ENCODE data around the gene CD207.

Gene CD207

DNA sequence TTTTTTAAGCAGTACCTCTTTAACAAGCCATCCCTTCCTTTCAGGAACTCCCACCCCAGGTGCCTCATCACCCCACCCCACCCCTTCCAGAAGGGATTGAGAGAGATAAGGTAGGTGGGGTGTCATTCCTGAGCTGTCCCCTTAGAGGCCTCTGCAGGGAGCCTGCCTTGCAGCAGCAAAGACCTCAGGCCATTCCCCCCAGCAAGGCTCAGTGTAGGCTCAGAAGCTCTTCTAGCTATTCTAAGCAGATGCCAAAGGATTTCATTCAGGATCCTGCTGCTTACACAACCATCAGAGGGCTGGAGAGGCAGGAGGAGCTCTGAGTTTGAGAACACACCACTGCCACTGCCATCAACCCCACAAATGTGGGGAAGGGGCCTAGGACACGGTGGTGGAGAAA, 39.4 kb downstream of the CD207 start:
- Histone ChIP-seq H3K4me3 (ENCODE audit: control insufficient read depth in 1 of 7, extremely low read depth in 1 of 7, insufficient read depth in 4 of 7, low read depth in 2 of 7, low read length in 6 of 7) (no peak overlapping the region), H3K27me3 (replicated peaks in 2 of 5; ENCODE audit: control insufficient read depth in 4 of 5, insufficient read depth in 5 of 5, low read length in 4 of 5) (peaks cover 8 to 42% (median 32%) of the 10 kb centered on the region in 5 experiments), H3K27ac (ENCODE audit: insufficient read depth in 1 of 2, low read depth in 1 of 2, low read length in 2 of 2, poor library complexity in 1 of 2, severe bottlenecking in 2 of 2) (no peak overlapping the region), H3K4me1 (ENCODE audit: control extremely low read depth in 1 of 4, control insufficient read depth in 4 of 4, insufficient read depth in 4 of 4, low read length in 3 of 4) (no peaks in the 10 kb centered on the region), H3K9me3 (ENCODE audit: control extremely low read depth in 1 of 5, control insufficient read depth in 4 of 5, insufficient read depth in 2 of 5, low read depth in 1 of 5, low read length in 4 of 5) (peaks cover 0 to 6% (median 0%) of the 10 kb centered on the region in 5 experiments), H3K36me3 (ENCODE audit: control insufficient read depth in 4 of 4, insufficient read depth in 4 of 4, low read length in 3 of 4) (no peaks in the 10 kb centered on the region)
- no peak for DNase-seq
- ChIA-PET CTCF (interaction anchor here (0.8 to 1.6 kb wide), 3 partner anchors 9 to 124 kb away, joined by 3 to 5 read pairs (median 3); no protein-coding TSS in a partner anchor), POLR2A (no interaction called here)
- WGBS (ENCODE audit: insufficient coverage), result no CpG with 5 or more reads among the region's 1 CpG

- no peak for DNase-seq
- no peak overlapping the region for H3K27ac ChIP-seq (ENCODE audit: insufficient read depth in 1 of 2, low read depth in 1 of 2, low read length in 2 of 2, poor library complexity in 1 of 2, severe bottlenecking in 2 of 2)
- ChIA-PET POLR2A (no interaction called here), CTCF (interaction anchor here (0.6 to 1.6 kb wide), 4 partner anchors 10 to 202 kb away, joined by 3 read pairs; no protein-coding TSS in a partner anchor)
- H3K4me1 ChIP-seq (ENCODE audit: control extremely low read depth in 1 of 4, control insufficient read depth in 4 of 4, insufficient read depth in 4 of 4, low read length in 3 of 4), result peaks cover 0 to 3% (median under 1%) of the 10 kb centered on the region in 4 experiments
- no peaks in the 10 kb centered on the region for H3K36me3 ChIP-seq (ENCODE audit: control insufficient read depth in 4 of 4, insufficient read depth in 4 of 4, low read length in 3 of 4)
- H3K27me3 ChIP-seq (replicated peaks in 2 of 5; ENCODE audit: control insufficient read depth in 4 of 5, insufficient read depth in 5 of 5, low read length in 4 of 5), result peaks cover 15 to 49% (median 35%) of the 10 kb centered on the region in 5 experiments
- peaks cover 0 to 6% (median 0%) of the 10 kb centered on the region in 5 experiments for H3K9me3 ChIP-seq (ENCODE audit: control extremely low read depth in 1 of 5, control insufficient read depth in 4 of 5, insufficient read depth in 2 of 5, low read depth in 1 of 5, low read length in 4 of 5)
- 95% methylated on average over 3 of the region's 4 CpGs for WGBS (ENCODE audit: insufficient coverage)
- no peak overlapping the region for H3K4me3 ChIP-seq (ENCODE audit: control insufficient read depth in 1 of 7, extremely low read depth in 1 of 7, insufficient read depth in 4 of 7, low read depth in 2 of 7, low read length in 6 of 7)
Observed at GRCh38 chr2:70795164-70795995, 40.2 kb downstream of the CD207 start.

DNA sequence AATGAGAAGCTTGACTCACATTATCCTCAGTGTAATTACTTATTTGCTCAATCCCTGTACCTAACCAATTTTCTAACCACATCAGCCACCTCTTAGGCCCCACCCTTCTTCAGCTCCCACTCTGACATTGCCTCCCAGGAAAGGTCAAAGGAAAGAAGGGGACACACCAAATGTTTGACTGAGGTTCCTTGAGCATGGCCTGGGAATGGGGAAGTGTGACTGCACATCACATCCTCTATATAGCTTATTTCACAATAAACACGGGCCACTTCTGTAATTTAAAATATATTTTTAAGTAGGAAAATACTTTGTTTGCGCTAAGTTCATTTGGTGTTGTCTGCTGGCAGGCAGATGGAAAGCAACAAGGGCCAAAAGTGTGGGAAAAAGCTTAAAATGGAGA, 42.2 kb downstream of the CD207 start:
- Histone ChIP-seq H3K36me3 (ENCODE audit: control insufficient read depth in 4 of 4, insufficient read depth in 4 of 4, low read length in 3 of 4) (no peaks in the 10 kb centered on the region), H3K4me3 (ENCODE audit: control insufficient read depth in 1 of 7, extremely low read depth in 1 of 7, insufficient read depth in 4 of 7, low read depth in 2 of 7, low read length in 6 of 7) (no peak overlapping the region), H3K9me3 (ENCODE audit: control extremely low read depth in 1 of 5, control insufficient read depth in 4 of 5, insufficient read depth in 2 of 5, low read depth in 1 of 5, low read length in 4 of 5) (no peaks in the 10 kb centered on the region), H3K27ac (ENCODE audit: insufficient read depth in 1 of 2, low read depth in 1 of 2, low read length in 2 of 2, poor library complexity in 1 of 2, severe bottlenecking in 2 of 2) (no peak overlapping the region), H3K4me1 (ENCODE audit: control extremely low read depth in 1 of 4, control insufficient read depth in 4 of 4, insufficient read depth in 4 of 4, low read length in 3 of 4) (peaks cover 0 to 15% (median 6%) of the 10 kb centered on the region in 4 experiments), H3K27me3 (replicated peaks in 2 of 5; ENCODE audit: control insufficient read depth in 4 of 5, insufficient read depth in 5 of 5, low read length in 4 of 5) (peaks cover 21 to 64% (median 40%) of the 10 kb centered on the region in 5 experiments)
- DNase-seq, result peak in 2 of 3 donors; percentile 32 to 43
- POLR2A ChIA-PET, result no interaction called here
- 100% methylated on average over 1 of the region's 2 CpGs for WGBS (ENCODE audit: insufficient coverage)
- CTCF ChIA-PET, result interaction anchor here (0.7 to 1.4 kb wide), 3 partner anchors 70 to 129 kb away, joined by 3 read pairs; no protein-coding TSS in a partner anchor

DNA sequence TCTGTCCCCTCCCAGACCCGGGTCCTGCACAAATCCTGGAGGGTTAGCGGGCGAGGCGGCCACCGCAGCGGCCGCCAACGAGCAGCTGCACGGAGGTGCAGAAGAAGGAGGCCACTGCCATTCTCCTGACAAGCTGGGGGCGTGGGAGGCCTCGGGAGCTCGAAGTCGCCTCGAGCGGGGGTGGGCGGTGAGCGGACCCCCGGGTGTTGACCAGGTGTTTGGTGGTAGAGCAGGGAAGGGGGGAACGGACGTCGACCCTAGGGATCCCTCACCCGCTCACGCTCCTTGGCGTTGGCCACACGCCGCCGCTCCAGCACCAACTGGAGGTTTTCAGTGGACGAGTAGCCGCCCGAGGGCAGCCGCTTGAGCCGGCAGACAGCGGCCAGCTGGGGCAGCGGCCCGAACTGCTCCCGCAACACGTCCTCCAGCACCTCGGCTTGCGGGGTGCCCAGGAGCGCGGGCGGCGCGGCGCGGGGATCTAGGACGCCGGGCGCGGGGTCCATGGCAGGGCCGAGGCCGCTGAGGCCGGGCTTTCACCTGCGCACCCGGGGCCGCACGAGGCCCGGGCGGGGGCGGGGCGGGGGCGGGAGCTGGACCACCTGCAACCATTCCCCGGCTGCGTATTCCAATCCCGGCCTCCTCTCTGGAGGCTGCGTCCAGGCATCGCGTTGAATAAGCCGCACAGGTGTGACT, 45.3 kb downstream of the CD207 start, which contains the start of gene FIGLA:
Gene FIGLA, minus strand, starts transcription at position 508 of the 693 bp plus-strand sequence. Its CDS starts 5 bp downstream, at position 503.
- POLR2A ChIA-PET, result no interaction called here
- H3K36me3 ChIP-seq (ENCODE audit: control insufficient read depth in 4 of 4, insufficient read depth in 4 of 4, low read length in 3 of 4), result no peaks in the 10 kb centered on the region
- DNase-seq, result no peak
- peaks cover 0 to 15% (median 6%) of the 10 kb centered on the region in 4 experiments for H3K4me1 ChIP-seq (ENCODE audit: control extremely low read depth in 1 of 4, control insufficient read depth in 4 of 4, insufficient read depth in 4 of 4, low read length in 3 of 4)
- H3K27me3 ChIP-seq (replicated peaks in 2 of 5; ENCODE audit: control insufficient read depth in 4 of 5, insufficient read depth in 5 of 5, low read length in 4 of 5), result peaks cover 31 to 78% (median 41%) of the 10 kb centered on the region in 5 experiments
- H3K9me3 ChIP-seq (ENCODE audit: control extremely low read depth in 1 of 5, control insufficient read depth in 4 of 5, insufficient read depth in 2 of 5, low read depth in 1 of 5, low read length in 4 of 5), result no peaks in the 10 kb centered on the region
- no peak within 1 kb of the TSS for H3K27ac ChIP-seq (ENCODE audit: insufficient read depth in 1 of 2, low read depth in 1 of 2, low read length in 2 of 2, poor library complexity in 1 of 2, severe bottlenecking in 2 of 2)
- CTCF ChIA-PET, result interaction anchor here (0.7 to 4.4 kb wide), 17 partner anchors 9 to 488 kb away, joined by 3 to 32 read pairs (median 4); partner anchors contain the start of gene FAM136A
- H3K4me3 ChIP-seq (ENCODE audit: control insufficient read depth in 1 of 7, extremely low read depth in 1 of 7, insufficient read depth in 4 of 7, low read depth in 2 of 7, low read length in 6 of 7), result peak within 1 kb of the TSS in 4 of 7 experiments; percentile 11 to 56 (median 46)
- WGBS (ENCODE audit: insufficient coverage), result 2% methylated on average over 44 of the region's 69 CpGs

DNA sequence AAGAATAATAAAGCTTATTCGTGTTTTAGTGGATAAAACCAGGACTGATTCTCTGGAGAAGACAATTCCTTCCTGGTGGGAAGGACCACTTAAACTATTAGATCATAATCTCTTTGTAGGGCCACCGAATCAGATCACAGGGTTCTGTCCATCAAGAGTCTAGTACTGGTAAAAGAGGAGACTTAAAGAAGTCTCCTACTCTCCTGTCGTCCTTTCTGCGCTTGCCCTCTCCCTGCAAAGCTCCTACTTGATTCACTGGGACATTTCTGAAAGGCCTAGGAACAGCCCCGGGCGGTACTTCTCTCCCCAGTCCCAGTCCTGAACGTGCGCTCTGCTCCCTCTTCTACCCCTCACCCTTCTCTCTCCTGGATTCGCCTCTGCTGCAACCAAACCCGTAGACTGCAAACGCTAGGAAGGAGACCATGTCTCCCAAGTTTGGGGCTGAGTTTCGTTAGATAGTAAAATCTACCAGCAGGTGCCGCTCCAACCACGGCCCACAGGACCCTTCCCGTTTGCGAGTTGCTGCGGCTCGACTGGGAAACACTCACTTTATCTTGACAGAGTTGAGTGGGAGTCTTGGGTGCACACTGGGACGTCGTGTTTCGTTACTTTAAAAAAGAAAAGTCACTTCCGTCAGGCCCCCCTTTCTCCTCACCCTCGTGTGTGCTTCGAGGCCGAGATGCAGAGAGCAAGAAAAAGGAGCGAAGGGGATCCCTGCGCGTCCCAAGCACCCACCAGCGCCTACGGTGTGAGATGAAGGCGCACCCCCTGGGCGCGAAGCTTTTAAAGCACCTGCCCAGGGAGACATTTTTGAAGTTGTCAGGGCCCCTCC, 46.1 kb downstream of the CD207 start:
- ChIA-PET POLR2A (no interaction called here), CTCF (interaction anchor here (0.7 to 4.4 kb wide), 28 partner anchors 8 to 487 kb away, joined by 3 to 32 read pairs (median 3); partner anchors contain the start of genes ADD2 and FAM136A)
- Histone ChIP-seq H3K4me3 (ENCODE audit: control insufficient read depth in 1 of 7, extremely low read depth in 1 of 7, insufficient read depth in 4 of 7, low read depth in 2 of 7, low read length in 6 of 7) (peak overlapping the region in 4 of 7 experiments; percentile 11 to 56 (median 46)), H3K36me3 (ENCODE audit: control insufficient read depth in 4 of 4, insufficient read depth in 4 of 4, low read length in 3 of 4) (no peaks in the 10 kb centered on the region), H3K4me1 (ENCODE audit: control extremely low read depth in 1 of 4, control insufficient read depth in 4 of 4, insufficient read depth in 4 of 4, low read length in 3 of 4) (peaks cover 0 to 15% (median 6%) of the 10 kb centered on the region in 4 experiments), H3K9me3 (ENCODE audit: control extremely low read depth in 1 of 5, control insufficient read depth in 4 of 5, insufficient read depth in 2 of 5, low read depth in 1 of 5, low read length in 4 of 5) (no peaks in the 10 kb centered on the region), H3K27me3 (replicated peaks in 2 of 5; ENCODE audit: control insufficient read depth in 4 of 5, insufficient read depth in 5 of 5, low read length in 4 of 5) (peaks cover 30 to 74% (median 38%) of the 10 kb centered on the region in 5 experiments), H3K27ac (ENCODE audit: insufficient read depth in 1 of 2, low read depth in 1 of 2, low read length in 2 of 2, poor library complexity in 1 of 2, severe bottlenecking in 2 of 2) (no peak overlapping the region)
- 3% methylated on average over 32 of the region's 33 CpGs for WGBS (ENCODE audit: insufficient coverage)
- peak; percentile 75 to 83 (median 82) for DNase-seq

DNA sequence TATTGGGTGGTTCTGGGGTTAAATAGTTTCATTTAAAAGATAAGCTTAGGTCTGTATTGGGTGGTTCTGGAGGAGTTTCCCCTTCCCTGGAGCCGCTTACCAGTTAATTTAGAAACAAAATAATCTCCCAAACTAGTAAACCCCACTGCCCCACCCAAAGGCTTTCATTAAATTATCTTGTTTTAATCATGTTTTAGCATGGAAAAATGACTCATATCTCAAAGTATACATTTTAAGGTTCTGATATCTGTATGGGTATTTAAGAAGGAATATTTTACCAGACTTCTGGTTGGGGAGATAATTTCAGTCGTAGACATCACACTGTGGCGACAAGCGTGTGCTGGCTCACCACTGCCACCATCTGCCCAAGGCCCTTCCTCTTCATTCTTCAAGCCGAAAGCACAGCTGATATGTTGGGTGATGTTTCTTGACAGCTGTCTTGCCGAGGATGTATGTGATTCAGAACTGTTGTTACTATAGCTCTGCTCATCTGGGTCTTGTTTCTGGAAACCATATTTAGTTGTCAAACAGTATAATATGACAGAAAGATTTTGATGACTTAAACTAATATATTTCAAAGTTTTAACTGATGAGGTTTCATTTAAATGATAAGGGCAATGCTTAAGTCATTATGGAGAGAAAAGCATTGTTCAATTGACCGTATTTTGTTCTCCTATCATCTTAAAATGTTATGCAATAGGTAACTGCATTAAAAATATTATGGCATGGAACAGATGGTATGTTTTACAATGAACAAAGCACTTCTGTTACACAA, 50.3 kb downstream of the CD207 start:
- peaks cover 0 to 11% (median 5%) of the 10 kb centered on the region in 4 experiments for H3K4me1 ChIP-seq (ENCODE audit: control extremely low read depth in 1 of 4, control insufficient read depth in 4 of 4, insufficient read depth in 4 of 4, low read length in 3 of 4)
- DNase-seq, result peak; percentile 57 to 80 (median 75)
- H3K36me3 ChIP-seq (ENCODE audit: control insufficient read depth in 4 of 4, insufficient read depth in 4 of 4, low read length in 3 of 4), result no peaks in the 10 kb centered on the region
- ChIA-PET POLR2A (no interaction called here), CTCF (interaction anchor here (0.6 to 3.0 kb wide), 12 partner anchors 9 to 482 kb away, joined by 3 to 16 read pairs (median 4); partner anchors contain the start of gene ADD2)
- no CpG with 5 or more reads among the region's 7 CpGs for WGBS (ENCODE audit: insufficient coverage)
- H3K9me3 ChIP-seq (ENCODE audit: control extremely low read depth in 1 of 5, control insufficient read depth in 4 of 5, insufficient read depth in 2 of 5, low read depth in 1 of 5, low read length in 4 of 5), result no peaks in the 10 kb centered on the region
- no peak overlapping the region for H3K4me3 ChIP-seq (ENCODE audit: control insufficient read depth in 1 of 7, extremely low read depth in 1 of 7, insufficient read depth in 4 of 7, low read depth in 2 of 7, low read length in 6 of 7)
- H3K27ac ChIP-seq (ENCODE audit: insufficient read depth in 1 of 2, low read depth in 1 of 2, low read length in 2 of 2, poor library complexity in 1 of 2, severe bottlenecking in 2 of 2), result no peak overlapping the region
- peaks cover 16 to 42% (median 30%) of the 10 kb centered on the region in 5 experiments for H3K27me3 ChIP-seq (replicated peaks in 2 of 5; ENCODE audit: control insufficient read depth in 4 of 5, insufficient read depth in 5 of 5, low read length in 4 of 5)

All from common myeloid progenitor, CD34-positive (primary cell).